Uterus (tissue), 4 donors: ENCODE data around the gene CREB3L2. TPM values are rescaled to one million over a fixed set of nuclear protein-coding genes. Genes with fewer than 3 reads are reported as not detected.

Experiments
- DNase-seq, 2 donors: peaks; one replicate each; pipeline ENCODE4 v3.0.0-alpha.2; 2019 to 2020
- H3K27ac ChIP-seq, 2 donors: fragments of 200-600 bp; sonication (generic); 1 replicate in 1 of 2; 2 replicates in 1 of 2; pipeline ENCODE4 v1.5.1; 2016 to 2018
- H3K27me3 ChIP-seq, 2 donors: fragments of 200-600 bp; sonication (generic); one replicate each; pipeline ENCODE4 v1.5.1; 2018 to 2019; ENCODE audit warnings: control low read depth in 1 of 2
- H3K36me3 ChIP-seq, 2 donors: fragments of 200-600 bp; sonication (generic); one replicate each; pipeline ENCODE4 v1.5.1; 2019; ENCODE audit warnings: control low read depth in 1 of 2
- H3K4me1 ChIP-seq, 2 donors: fragments of 200-600 bp; sonication (generic); one replicate each; pipeline ENCODE4 v1.5.1; 2018 to 2019; ENCODE audit warnings: control low read depth in 1 of 2
- H3K4me3 ChIP-seq, 2 donors: fragments of 200-600 bp; sonication (generic); 1 replicate in 1 of 2; 2 replicates in 1 of 2; pipeline ENCODE4 v1.5.1; 2018 to 2019; ENCODE audit warnings: mild to moderate bottlenecking in 1 of 2
- H3K9me3 ChIP-seq, 2 donors: fragments of 200-600 bp; sonication (generic); one replicate each; pipeline ENCODE4 v1.5.1; 2019; ENCODE audit warnings: control low read depth in 1 of 2
- CTCF ChIP-seq, 4 experiments: fragments of 200-600 bp in 2 of 4; fragments of 450-650 bp in 2 of 4; sonication (generic) in 2 of 4; IDR thresholded peaks; one replicate each; pipeline ENCODE4 v1.5.1; 2016 to 2019; ENCODE audit warnings: antibody characterized with exemption in 4 of 4, mild to moderate bottlenecking in 2 of 4, moderate library complexity in 1 of 4
- POLR2A ChIP-seq, 2 donors: fragments of 450-650 bp; IDR thresholded peaks; one replicate each; pipeline ENCODE4 v1.6.1; 2016; ENCODE audit warnings: antibody characterized with exemption in 2 of 2, mild to moderate bottlenecking in 1 of 2, moderate library complexity in 1 of 2
- intact Hi-C: fragments of 100-400 bp; cut with DNase I; formaldehyde crosslinking; loops from one replicate; pipeline ENCODE4 v1.15.1; 2023; ENCODE audit warnings: low total_unique reads
- total RNA-seq, 4 donors: library from RNA; depleted of rRNA in 3 of 4; stranded (reverse); fragments of >200 nt in 3 of 4; gene quantifications; one replicate each; pipeline versions ENCODE4 v1.1.0 to v1.2.4, GENCODE V29; 2014 to 2023
- donor health status: DM: yes; HTN: yes; CAD: no.

Gene CREB3L2
- total RNA-seq, 4 donors from 2014 or later = 24.7 to 185 (median 41.1) TPM

GRCh38 chr7:137882261-137882668 lies 119.6 kb downstream of the CREB3L2 start:
- Histone ChIP-seq H3K9me3 (no peaks in the 10 kb centered on the region), H3K4me1 (peaks cover 0 to 13% of the 10 kb centered on the region in 2 donors), H3K4me3 (no peak overlapping the region), H3K27me3 (no peaks in the 10 kb centered on the region), H3K27ac (peak overlapping the region; percentile 52 to 67), H3K36me3 (no peaks in the 10 kb centered on the region)
- DNase-seq = peak; percentile 70 to 82
- intact Hi-C loops = no loop called here
- no peak for TF ChIP-seq CTCF (IDR thresholded peaks at IDR 0.05)

GRCh38 chr7:137881607-137882260 lies 120.2 kb downstream of the CREB3L2 start:
- TF ChIP-seq CTCF (IDR thresholded peaks at IDR 0.05) = no peak
- TF ChIP-seq POLR2A (IDR thresholded peaks at IDR 0.05) = no peak
- Histone ChIP-seq H3K9me3 (no peaks in the 10 kb centered on the region), H3K4me3 (no peak overlapping the region), H3K4me1 (peaks cover 0 to 13% of the 10 kb centered on the region in 2 donors), H3K27ac (peak overlapping the region; percentile 52 to 67), H3K36me3 (no peaks in the 10 kb centered on the region), H3K27me3 (no peaks in the 10 kb centered on the region)
- intact Hi-C loops = no loop called here
- DNase-seq = no peak

GRCh38 chr7:137880432-137880831 lies 121.5 kb downstream of the CREB3L2 start:
- no peaks in the 10 kb centered on the region for H3K36me3 ChIP-seq
- DNase-seq = peak; percentile 24 to 62
- TF ChIP-seq POLR2A (IDR thresholded peaks at IDR 0.05) (no peak), CTCF (IDR thresholded peaks at IDR 0.05) (no peak)
- no peaks in the 10 kb centered on the region for H3K27me3 ChIP-seq
- H3K4me3 ChIP-seq = no peak overlapping the region
- no peaks in the 10 kb centered on the region for H3K9me3 ChIP-seq
- intact Hi-C loops = no loop called here
- H3K4me1 ChIP-seq = peaks cover 0 to 13% of the 10 kb centered on the region in 2 donors
- peak overlapping the region; percentile 79 to 82 for H3K27ac ChIP-seq

GRCh38 chr7:137879357-137880158 lies 122.3 kb downstream of the CREB3L2 start:
- Histone ChIP-seq H3K9me3 (no peaks in the 10 kb centered on the region), H3K4me1 (peaks cover 0 to 13% of the 10 kb centered on the region in 2 donors), H3K4me3 (no peak overlapping the region), H3K36me3 (no peaks in the 10 kb centered on the region), H3K27me3 (no peaks in the 10 kb centered on the region), H3K27ac (peak overlapping the region; percentile 79 to 82)
- peak in 1 of 2 donors; percentile 34 for DNase-seq
- intact Hi-C loops = no loop called here
- TF ChIP-seq POLR2A (IDR thresholded peaks at IDR 0.05) (no peak), CTCF (IDR thresholded peaks at IDR 0.05) (no peak)

- intact Hi-C loops = no loop called here
- TF ChIP-seq POLR2A (IDR thresholded peaks at IDR 0.05) (no peak), CTCF (IDR thresholded peaks at IDR 0.05) (no peak)
- Histone ChIP-seq H3K27me3 (no peaks in the 10 kb centered on the region), H3K27ac (peak overlapping the region; percentile 79 to 82), H3K36me3 (no peaks in the 10 kb centered on the region), H3K4me3 (no peak overlapping the region), H3K4me1 (peaks cover 0 to 13% of the 10 kb centered on the region in 2 donors), H3K9me3 (no peaks in the 10 kb centered on the region)
- peak; percentile 85 to 89 for DNase-seq
Measured at GRCh38 chr7:137878333-137878961, 123.4 kb downstream of the CREB3L2 start.
